Epidermal melanocyte (primary cell): Measurements from ENCODE around the gene SLC12A5.
A peak's percentile ranks its signal among the peaks of the same experiment; 100 is the strongest.
"Not testable (repeated sequence)": the region's sequence is repeated elsewhere in the genome, so short reads cannot be mapped to it uniquely, and the experiment has no call there.

Experiments used
- DNase-seq: peaks from one replicate; pipeline ENCODE4 v3.0.0; 2011; ENCODE audit warnings: low spot score; ENCODE audit not compliant: insufficient read length

SLC12A5 gene

DNA sequence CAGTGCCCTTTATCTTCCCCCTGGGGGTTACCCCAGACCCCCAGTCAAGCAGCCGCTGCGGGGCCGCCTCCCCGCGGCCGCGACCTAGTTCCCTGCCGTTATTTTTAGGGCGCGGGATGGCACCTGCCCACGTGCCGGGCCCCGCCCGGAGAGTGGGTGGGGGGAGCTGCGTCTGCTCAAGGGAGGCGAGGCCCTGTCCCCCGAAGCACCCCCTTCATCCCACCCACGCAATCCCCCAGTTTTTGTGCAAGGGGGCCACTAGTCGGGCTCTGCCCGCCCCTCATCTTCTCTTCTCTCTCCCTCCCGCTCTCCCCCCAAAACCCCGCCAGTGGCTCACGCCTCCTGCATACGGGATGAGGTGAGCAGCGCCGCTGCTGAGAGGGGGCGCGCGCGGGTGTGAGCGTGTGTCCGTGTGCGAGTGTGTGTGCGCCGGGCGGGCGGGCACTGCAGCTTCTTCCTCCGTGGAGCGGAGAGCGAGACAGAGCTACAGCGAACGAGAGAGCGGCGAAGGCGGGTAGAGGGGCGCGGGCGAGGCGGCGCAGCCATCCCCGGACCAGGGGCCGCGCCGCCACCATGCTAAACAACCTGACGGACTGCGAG, at the start of gene SLC12A5:
Gene SLC12A5 (plus strand): TSS at position 444 of the 600 bp plus-strand sequence. CDS start 130 bp downstream, at position 574.
- DNase-seq: no peak

- DNase-seq: no peak
These were observed 47.8 kb upstream of the SLC12A5 start for GRCh38 chr20:45981261-45981660.

- no peak for DNase-seq
These were observed 45.7 kb upstream of the SLC12A5 start for GRCh38 chr20:45983279-45983743.

- DNase-seq: no peak
These were observed 43.4 kb upstream of the SLC12A5 start for GRCh38 chr20:45985573-45985972.

GRCh38 chr20:45987108-45987780, 41.8 kb upstream of the SLC12A5 start:
- DNase-seq: peak; percentile 67

GRCh38 chr20:45988830-45989229, 40.2 kb upstream of the SLC12A5 start:
- not testable (repeated sequence) for DNase-seq

DNA sequence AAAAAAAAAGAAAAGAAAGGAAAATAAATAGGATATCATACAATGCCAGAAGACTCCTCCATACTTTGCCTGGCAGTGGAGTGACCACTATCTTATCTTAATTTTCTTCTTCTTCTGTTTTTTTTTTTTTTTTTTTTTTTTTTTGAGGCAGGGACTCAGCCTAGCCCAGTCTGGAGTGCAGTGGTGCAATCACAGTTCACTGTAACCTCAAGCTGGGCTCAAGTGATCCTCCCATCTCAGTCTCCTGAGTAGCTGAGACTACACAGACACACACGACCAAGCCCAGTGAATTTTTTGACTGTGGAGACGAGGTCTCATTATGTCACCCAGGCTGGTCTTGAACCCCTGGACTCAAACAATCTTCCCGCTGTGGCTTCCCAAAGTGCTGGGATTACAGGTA, 37.4 kb upstream of the SLC12A5 start:
- no peak for DNase-seq

DNA sequence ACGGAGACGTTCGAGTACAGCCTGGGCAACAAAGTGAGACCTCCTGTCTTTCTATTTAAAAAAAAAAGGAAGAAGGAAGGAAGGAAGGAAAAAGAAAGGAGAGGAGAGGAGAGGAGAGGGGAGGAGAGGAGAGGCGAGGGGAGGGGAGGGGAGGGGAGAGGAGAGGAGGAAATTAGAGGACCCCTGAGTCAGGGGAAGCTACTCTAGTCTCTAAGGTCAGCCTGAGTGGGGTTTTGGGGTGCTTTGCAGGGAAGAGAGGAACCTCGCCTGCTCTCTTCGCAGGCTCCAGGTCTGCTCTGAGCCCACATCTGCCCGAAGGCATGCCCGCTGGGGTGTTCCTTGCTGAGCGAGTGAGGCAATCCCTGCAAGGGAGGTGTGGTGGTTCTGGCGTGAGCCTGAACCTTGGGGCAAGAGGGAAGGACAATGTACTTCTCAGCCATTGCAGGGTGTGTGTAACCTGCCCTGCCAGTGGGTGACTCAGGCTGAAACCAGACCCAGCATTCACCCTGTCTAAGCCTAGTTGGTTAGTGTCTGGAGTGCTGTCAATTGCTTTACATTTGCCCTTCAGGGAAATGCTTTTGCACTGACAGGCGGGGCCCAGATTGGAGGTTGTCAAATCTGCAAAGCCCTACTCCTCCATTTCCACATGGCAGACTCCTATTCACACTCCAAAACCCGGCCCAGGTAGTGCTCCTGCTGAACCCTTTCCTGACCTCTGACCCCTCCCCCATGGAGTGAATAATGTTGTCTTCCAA, 35.6 kb upstream of the SLC12A5 start:
- no peak for DNase-seq

GRCh38 chr20:45994761-45995493, 34.1 kb upstream of the SLC12A5 start:
- no peak for DNase-seq

DNA sequence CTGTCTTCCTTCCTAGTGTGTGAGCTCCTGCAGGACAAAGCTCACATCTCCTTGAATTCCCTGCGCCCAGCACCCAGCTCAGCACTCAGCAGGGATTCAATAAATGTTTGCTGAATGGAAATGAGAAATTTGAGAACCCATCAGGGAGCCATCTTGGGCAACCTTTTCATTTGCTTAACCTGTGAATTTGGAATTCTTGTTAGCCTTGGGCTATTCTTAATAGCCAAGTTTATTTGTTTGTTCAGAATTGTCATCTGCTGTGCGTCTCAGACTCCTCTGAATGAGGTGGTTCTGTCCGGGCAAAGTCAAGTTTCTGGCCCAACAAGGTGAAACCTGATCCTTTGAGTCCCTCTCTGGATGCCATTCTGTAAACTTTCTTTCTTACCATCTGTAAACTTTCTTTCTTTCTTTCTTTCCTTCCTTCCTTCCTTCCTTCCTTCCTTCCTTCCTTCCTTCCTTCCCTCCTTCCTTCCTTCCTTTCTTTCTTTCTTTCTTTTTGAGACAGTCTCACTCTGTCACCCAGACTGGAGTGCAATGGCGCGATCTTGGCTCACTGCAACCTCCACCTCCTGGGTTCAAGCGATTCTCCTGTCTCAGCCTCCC, 33.4 kb upstream of the SLC12A5 start:
- DNase-seq: not testable (repeated sequence)

- no peak for DNase-seq
These were observed 31.8 kb upstream of the SLC12A5 start for GRCh38 chr20:45997187-45997586.

DNA sequence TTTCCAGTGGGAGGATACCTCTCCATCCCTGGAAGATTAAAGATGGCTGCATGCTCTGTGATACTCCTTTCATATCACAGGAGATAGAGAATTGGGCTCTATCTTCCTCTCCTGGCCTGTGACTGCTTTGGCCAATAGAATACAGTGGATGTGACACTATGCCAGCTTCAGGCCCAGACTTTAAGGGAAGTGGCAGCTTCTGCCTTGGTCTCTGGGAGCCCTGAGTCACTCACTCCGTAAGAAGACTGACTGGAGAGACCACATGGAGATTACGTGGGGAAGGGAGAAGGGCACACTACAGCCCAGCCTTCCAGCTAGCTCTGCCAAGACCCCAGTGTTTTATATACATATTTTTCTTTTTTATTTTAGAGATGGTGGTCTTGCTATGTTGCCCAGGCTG, 30.7 kb upstream of the SLC12A5 start:
- DNase-seq: no peak

GRCh38 chr20:45998761-45999160, 30.3 kb upstream of the SLC12A5 start:
- DNase-seq: no peak

- DNase-seq: no peak
These were observed 29.3 kb upstream of the SLC12A5 start for GRCh38 chr20:45999557-46000261.

DNA sequence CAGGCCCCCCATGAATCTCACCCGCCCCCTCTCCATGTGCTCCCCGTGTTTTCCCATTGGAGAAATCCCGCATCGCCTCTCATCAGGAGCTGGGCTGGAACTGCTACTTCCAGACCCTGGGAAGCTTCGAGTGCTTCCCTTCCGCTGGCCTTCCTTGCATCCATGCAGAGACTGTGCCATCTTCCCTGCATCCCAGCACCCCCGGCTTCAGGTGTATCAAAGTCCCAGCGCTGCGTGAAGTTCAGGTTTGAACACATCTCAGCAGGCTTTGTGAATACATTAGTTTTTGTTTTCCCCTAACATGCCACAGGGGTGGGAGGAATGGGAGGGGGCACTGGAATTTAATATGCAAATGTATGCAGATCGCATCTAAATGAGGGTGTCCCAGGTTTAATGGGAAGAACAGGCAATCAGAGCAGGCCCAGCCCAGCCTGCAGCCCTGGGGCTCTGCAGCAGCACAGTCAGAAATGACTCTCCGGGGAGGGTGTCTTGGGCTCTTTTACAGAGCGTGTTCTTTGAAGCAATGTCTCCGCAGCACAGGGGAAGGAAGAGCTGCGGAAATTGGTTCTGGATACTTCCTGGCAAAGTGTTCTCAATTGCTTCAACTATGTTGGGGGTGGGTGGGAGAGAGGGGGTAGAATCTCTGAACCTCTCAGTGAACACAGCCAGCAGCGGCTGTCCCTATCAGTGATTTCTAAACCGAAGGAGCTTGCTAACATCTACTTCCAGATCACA, 28.6 kb upstream of the SLC12A5 start:
- no peak for DNase-seq

DNA sequence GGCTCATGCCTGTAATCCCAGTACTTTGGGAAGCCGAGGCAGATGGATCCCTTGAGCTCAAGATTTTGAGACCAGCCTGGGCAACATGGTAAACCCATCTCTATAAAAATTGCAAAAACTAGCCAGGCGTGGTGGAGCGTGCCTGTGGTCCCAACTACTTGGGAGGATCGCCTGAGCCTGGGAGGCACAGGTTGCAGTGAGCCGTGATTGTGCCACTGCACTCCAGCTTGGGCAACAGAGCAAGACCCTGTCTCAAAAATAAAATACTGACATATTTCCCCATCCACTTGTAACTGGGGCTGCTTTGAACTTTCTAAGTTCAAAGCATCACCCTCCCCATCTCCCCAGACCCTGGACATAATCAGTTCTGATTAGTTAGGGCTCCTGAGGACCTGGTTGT, 27.5 kb upstream of the SLC12A5 start:
- no peak for DNase-seq

GRCh38 chr20:46002008-46002407, 27.0 kb upstream of the SLC12A5 start:
- DNase-seq: no peak

DNA sequence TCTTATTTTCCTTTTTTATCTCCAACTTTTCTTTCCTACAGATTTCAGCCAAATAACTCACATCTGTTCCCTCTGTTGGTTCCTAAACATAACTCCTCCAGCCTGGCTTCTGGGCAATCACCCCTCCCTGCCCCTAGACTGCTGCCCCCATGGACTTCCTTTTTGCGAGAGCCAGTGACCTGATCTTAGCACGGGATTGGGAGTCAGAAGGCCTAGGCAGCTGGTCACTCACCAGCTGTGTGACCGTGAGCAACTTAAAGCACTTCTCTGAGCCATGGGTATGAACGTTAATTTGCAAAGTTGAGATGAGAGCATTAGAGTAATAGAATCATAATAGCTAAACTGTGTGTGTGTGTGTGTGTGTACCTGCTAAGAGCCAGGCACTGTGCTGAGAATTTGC, 24.8 kb upstream of the SLC12A5 start:
- DNase-seq: no peak

- no peak for DNase-seq
These were observed 24.0 kb upstream of the SLC12A5 start for GRCh38 chr20:46004889-46005473.
